K562 (cell line): ENCODE data around the gene NR1H2. TPM values are rescaled to one million over a fixed set of nuclear protein-coding genes. Genes with fewer than 3 reads are reported as not detected.
A peak's percentile ranks its signal among the peaks of the same experiment; 100 is the strongest.

Source experiments
- ATF3 ChIP-seq, 2 experiments: fragments of 450-650 bp in 1 of 2; sonication (generic) in 1 of 2; formaldehyde crosslinking in 1 of 2; IDR thresholded peaks in 1 of 2; conservative IDR thresholded peaks in 1 of 2; 2 replicates each; pipeline versions ENCODE4 v1.6.1 to v1.8.1; 2016 to 2023; ENCODE audit warnings: mild to moderate bottlenecking in 2 of 2, moderate library complexity in 2 of 2, inconsistent platforms in 1 of 2, missing genetic modification reagents in 1 of 2
- CBFA2T2 ChIP-seq: fragments of 450-650 bp; conservative IDR thresholded peaks from 2 replicates; pipeline ENCODE4 v1.6.1; 2017; ENCODE audit warnings: mild to moderate bottlenecking
- CTCFL ChIP-seq: IDR thresholded peaks from 2 replicates; pipeline ENCODE4 v1.6.1; 2011; ENCODE audit warnings: borderline replicate concordance, low read depth, mild to moderate bottlenecking, moderate library complexity, low read length; ENCODE audit not compliant: insufficient read depth, poor library complexity, severe bottlenecking
- DPF2 ChIP-seq: fragments of 450-650 bp; IDR thresholded peaks from 2 replicates; pipeline ENCODE4 v1.6.1; 2016
- ELF2 ChIP-seq: fragments of 250-450 bp; sonication (Bioruptor Pico); IDR thresholded peaks from 2 replicates; pipeline ENCODE4 v1.5.0; 2021; ENCODE audit warnings: mild to moderate bottlenecking
- EP300 ChIP-seq: IDR thresholded peaks from 2 replicates; pipeline ENCODE4 v1.6.1; 2012; ENCODE audit warnings: low read length, improper control_type of control experiment
- ETV1 ChIP-seq: fragments of 450-650 bp; conservative IDR thresholded peaks from 2 replicates; pipeline ENCODE4 v1.6.1; 2016; ENCODE audit warnings: missing genetic modification characterization, control low read depth, low read depth, missing compliant biosample characterization
- GATA2 ChIP-seq: sonication (generic); formaldehyde crosslinking; IDR thresholded peaks from 2 replicates; pipeline ENCODE4 v1.4.0; 2020; ENCODE audit warnings: mild to moderate bottlenecking, missing genetic modification reagents
- IRF2 ChIP-seq: sonication (generic); formaldehyde crosslinking; IDR thresholded peaks from 2 replicates; pipeline ENCODE4 v1.8.1; 2022; ENCODE audit warnings: mild to moderate bottlenecking, missing genetic modification reagents
- JUNB ChIP-seq: fragments of 450-650 bp; formaldehyde crosslinking; conservative IDR thresholded peaks from 2 replicates; pipeline ENCODE4 v1.4.0; 2020; ENCODE audit warnings: mild to moderate bottlenecking
- MEIS2 ChIP-seq: fragments of 450-650 bp; IDR thresholded peaks from 2 replicates; pipeline ENCODE4 v1.6.1; 2014; ENCODE audit warnings: mild to moderate bottlenecking; ENCODE audit not compliant: partially characterized antibody
- MTA2 ChIP-seq: fragments of 450-650 bp; IDR thresholded peaks from 2 replicates; pipeline ENCODE4 v1.6.1; 2016; ENCODE audit warnings: low read depth
- NCOR1 ChIP-seq: fragments of 450-650 bp; IDR thresholded peaks from 2 replicates; pipeline ENCODE4 v1.6.1; 2016; ENCODE audit warnings: mild to moderate bottlenecking, moderate library complexity
- RB1 ChIP-seq: fragments of 450-650 bp; IDR thresholded peaks from 2 replicates; pipeline ENCODE4 v1.6.1; 2017; ENCODE audit warnings: low read depth, mild to moderate bottlenecking
- RFX1 ChIP-seq: fragments of 450-650 bp; IDR thresholded peaks from 2 replicates; pipeline ENCODE4 v1.6.1; 2016; ENCODE audit warnings: mild to moderate bottlenecking, moderate library complexity
- TAL1 ChIP-seq: fragments of 450-650 bp; IDR thresholded peaks from 2 replicates; pipeline ENCODE4 v1.6.1; 2016; ENCODE audit warnings: mild to moderate bottlenecking
- TBP ChIP-seq: optimal IDR thresholded peaks from 2 replicates; pipeline ENCODE3; 2011; ENCODE audit warnings: low read depth, low read length, improper control_type of control experiment
- ZBTB12 ChIP-seq: fragments of 250-450 bp; sonication (Bioruptor Pico); IDR thresholded peaks from 2 replicates; pipeline ENCODE4 v1.4.0; 2020
- ZNF311 ChIP-seq: fragments of 250-450 bp; sonication (Bioruptor Pico); IDR thresholded peaks from 2 replicates; pipeline ENCODE4 v1.4.0; 2020; ENCODE audit warnings: mild to moderate bottlenecking, moderate library complexity
- ZNF583 ChIP-seq: fragments of 250-450 bp; sonication (Bioruptor Pico); IDR thresholded peaks from 2 replicates; pipeline ENCODE4 v1.4.0; 2020
- polyA plus RNA-seq, 8 experiments: library from polyadenylated mRNA; depleted of rRNA in 4 of 8; stranded (reverse) in 5 of 8; unstranded in 3 of 8; fragments of >200 nt; fragmentation: Nextera tagmentation in 2 of 8; fragmentation: Illumina TruSeq in 1 of 8; extraction: Ambion mirVana in 2 of 8; extraction: Trizol in 1 of 8; gene quantifications; 2 replicates each; pipeline versions ENCODE4 v1.2.1 to v1.2.3, GENCODE V29; 2011 to 2014; ENCODE audit warnings: inconsistent platforms in 1 of 8, missing spikeins in 1 of 8
- total RNA-seq, 7 experiments: library from RNA; depleted of rRNA in 6 of 7; stranded (reverse); fragments of >200 nt in 6 of 7; fragmentation: Illumina TruSeq in 2 of 7; extraction: Trizol in 2 of 7; gene quantifications; 2 replicates each; pipeline versions ENCODE4 v1.2.1 to v1.2.3, GENCODE V29; 2011 to 2021; ENCODE audit warnings: low replicate concordance in 1 of 7
- TF ChIP-seq, protein P1 (sequence below): sonication (generic); formaldehyde crosslinking; IDR thresholded peaks from 2 replicates; pipeline ENCODE4 v1.8.0; 2022; ENCODE audit warnings: missing genetic modification reagents, mild to moderate bottlenecking, borderline replicate concordance
- TF ChIP-seq, protein P2 (sequence below): fragments of 450-650 bp; IDR thresholded peaks from 2 replicates; pipeline ENCODE4 v1.6.1; 2016; ENCODE audit warnings: borderline replicate concordance

The NR1H2 gene
- total and polyA plus RNA-seq, 9 of the 15 experiments (the other 6 are each of a cell fraction or from before 2014, with no cell fraction given): 0.11 to 73.8 (median 24.0) TPM

DNA sequence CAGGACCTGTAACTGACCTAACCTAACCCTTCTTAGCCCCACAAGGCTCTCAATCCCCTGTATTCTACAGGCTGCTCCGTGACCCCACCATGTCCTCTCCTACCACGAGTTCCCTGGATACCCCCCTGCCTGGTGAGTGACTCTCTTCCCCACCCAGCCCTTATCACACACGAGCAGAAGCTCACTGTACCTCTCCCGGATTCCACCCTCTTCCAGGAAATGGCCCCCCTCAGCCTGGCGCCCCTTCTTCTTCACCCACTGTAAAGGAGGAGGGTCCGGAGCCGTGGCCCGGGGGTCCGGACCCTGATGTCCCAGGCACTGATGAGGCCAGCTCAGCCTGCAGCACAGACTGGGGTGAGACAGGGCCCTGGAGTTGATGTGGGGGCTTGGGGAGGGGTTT is 1.3 kb downstream of the NR1H2 start (continued):
- no peak for TF ChIP-seq RB1
- no peak for TF ChIP-seq ZNF583 (CRISPR knock-in tag)
- peak; percentile 17; the same call in 1 of the 2 replicates for TF ChIP-seq EP300
- TF ChIP-seq DPF2: peak; percentile 77; the same call in 1 of the 2 replicates
- TF ChIP-seq CTCFL: no peak
- no peak for TF ChIP-seq ETV1 (tag)
- TF ChIP-seq, protein P1, sequence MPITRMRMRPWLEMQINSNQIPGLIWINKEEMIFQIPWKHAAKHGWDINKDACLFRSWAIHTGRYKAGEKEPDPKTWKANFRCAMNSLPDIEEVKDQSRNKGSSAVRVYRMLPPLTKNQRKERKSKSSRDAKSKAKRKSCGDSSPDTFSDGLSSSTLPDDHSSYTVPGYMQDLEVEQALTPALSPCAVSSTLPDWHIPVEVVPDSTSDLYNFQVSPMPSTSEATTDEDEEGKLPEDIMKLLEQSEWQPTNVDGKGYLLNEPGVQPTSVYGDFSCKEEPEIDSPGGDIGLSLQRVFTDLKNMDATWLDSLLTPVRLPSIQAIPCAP (CRISPR knock-in tag): no peak
- no peak for TF ChIP-seq RFX1
- no peak for TF ChIP-seq TBP
- no peak for TF ChIP-seq JUNB
- no peak for TF ChIP-seq ZBTB12 (CRISPR knock-in tag)
- peak; percentile 54 for TF ChIP-seq CBFA2T2
- TF ChIP-seq ELF2 (CRISPR knock-in tag): no peak
- TF ChIP-seq, protein P2, sequence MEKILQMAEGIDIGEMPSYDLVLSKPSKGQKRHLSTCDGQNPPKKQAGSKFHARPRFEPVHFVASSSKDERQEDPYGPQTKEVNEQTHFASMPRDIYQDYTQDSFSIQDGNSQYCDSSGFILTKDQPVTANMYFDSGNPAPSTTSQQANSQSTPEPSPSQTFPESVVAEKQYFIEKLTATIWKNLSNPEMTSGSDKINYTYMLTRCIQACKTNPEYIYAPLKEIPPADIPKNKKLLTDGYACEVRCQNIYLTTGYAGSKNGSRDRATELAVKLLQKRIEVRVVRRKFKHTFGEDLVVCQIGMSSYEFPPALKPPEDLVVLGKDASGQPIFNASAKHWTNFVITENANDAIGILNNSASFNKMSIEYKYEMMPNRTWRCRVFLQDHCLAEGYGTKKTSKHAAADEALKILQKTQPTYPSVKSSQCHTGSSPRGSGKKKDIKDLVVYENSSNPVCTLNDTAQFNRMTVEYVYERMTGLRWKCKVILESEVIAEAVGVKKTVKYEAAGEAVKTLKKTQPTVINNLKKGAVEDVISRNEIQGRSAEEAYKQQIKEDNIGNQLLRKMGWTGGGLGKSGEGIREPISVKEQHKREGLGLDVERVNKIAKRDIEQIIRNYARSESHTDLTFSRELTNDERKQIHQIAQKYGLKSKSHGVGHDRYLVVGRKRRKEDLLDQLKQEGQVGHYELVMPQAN: no peak
- TF ChIP-seq ZNF311: no peak
- TF ChIP-seq GATA2: no peak
- no peak for TF ChIP-seq IRF2 (CRISPR knock-in tag)
- TF ChIP-seq MTA2: peak; percentile 52; the same call in 1 of the 2 replicates
- TF ChIP-seq ATF3 (IDR thresholded peaks at IDR 0.05): no peak
- no peak for TF ChIP-seq ATF3 (CRISPR knock-in tag; conservative IDR thresholded peaks at IDR 0.05)
- peak; percentile 61; the same call in 1 of the 2 replicates for TF ChIP-seq TAL1
- peak; percentile 64; the same call in 1 of the 2 replicates for TF ChIP-seq NCOR1
- TF ChIP-seq MEIS2: peak; percentile 21
